OCI-LY1 (cell line): Measurements from ENCODE around the gene CHST6.

Experiments
- CTCF ChIP-seq: fragments of 200-600 bp; sonication (generic), shearing (Covaris generic); IDR thresholded peaks from 2 replicates; pipeline ENCODE4 v1.5.1; 2017; ENCODE audit warnings: mild to moderate bottlenecking, antibody characterized with exemption, low read length, moderate library complexity, mixed read lengths
- EZH2 ChIP-seq: fragments of 200-600 bp; sonication (generic), shearing (Covaris generic); IDR thresholded peaks from 2 replicates; pipeline ENCODE4 v1.8.0; 2017; ENCODE audit warnings: borderline replicate concordance, mixed run types, mild to moderate bottlenecking, antibody characterized with exemption, low read length, moderate library complexity, mixed read lengths

DNA sequence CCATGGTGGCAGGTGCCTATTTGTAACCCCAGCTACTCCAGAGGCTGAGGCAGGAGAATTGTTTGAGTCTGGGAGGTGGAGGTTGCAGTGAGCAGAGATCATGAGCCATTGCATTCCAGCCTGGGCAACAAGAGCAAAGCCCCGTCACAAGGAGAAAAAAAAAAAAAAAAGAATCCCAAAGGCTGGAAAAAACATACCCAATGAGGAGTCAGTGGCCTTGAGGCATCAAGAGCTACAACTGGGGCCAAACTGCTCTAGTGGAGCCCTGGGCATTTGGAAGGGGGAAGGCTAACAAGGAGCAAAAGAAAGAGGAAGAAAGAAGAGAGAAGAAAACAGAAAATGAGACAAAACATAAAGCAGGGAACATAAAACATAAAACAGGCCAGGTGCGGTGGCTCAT, 6.9 kb downstream of the CHST6 start:
- no peak for TF ChIP-seq EZH2
- TF ChIP-seq CTCF, result no peak
